Measurements from ENCODE around the gene SOS1.
"Not testable (repeated sequence)": the region's sequence is repeated elsewhere in the genome, so short reads cannot be mapped to it uniquely, and the experiment has no call there.

The SOS1 gene

GRCh38 chr2:38947241-38948239 lies 173.3 kb downstream of the SOS1 start:
- peak overlapping the region; percentile 68 for H3K27ac ChIP-seq (ENCODE audit: low read depth, low read length)
- H3K9ac ChIP-seq (ENCODE audit: low read depth, low read length) = no peak overlapping the region
- no peaks in the 10 kb centered on the region for H3K9me3 ChIP-seq (ENCODE audit: control insufficient read depth, insufficient read depth, low read length)
- no peaks in the 10 kb centered on the region for H3K27me3 ChIP-seq (ENCODE audit: control insufficient read depth, insufficient read depth, low read length)
- H3K4me3 ChIP-seq (ENCODE audit: low read depth, low read length) = no peak overlapping the region
- no peaks in the 10 kb centered on the region for H3K36me3 ChIP-seq (ENCODE audit: control insufficient read depth, insufficient read depth, low read length)
- peaks cover 13% of the 10 kb centered on the region for H3K4me1 ChIP-seq (ENCODE audit: control insufficient read depth, insufficient read depth, low read length)

- H3K4me3 ChIP-seq (ENCODE audit: low read depth, low read length) = no peak overlapping the region
- H3K9me3 ChIP-seq (ENCODE audit: control insufficient read depth, insufficient read depth, low read length) = no peaks in the 10 kb centered on the region
- no peaks in the 10 kb centered on the region for H3K27me3 ChIP-seq (ENCODE audit: control insufficient read depth, insufficient read depth, low read length)
- H3K27ac ChIP-seq (ENCODE audit: low read depth, low read length) = no peak overlapping the region
- no peaks in the 10 kb centered on the region for H3K36me3 ChIP-seq (ENCODE audit: control insufficient read depth, insufficient read depth, low read length)
- no peak overlapping the region for H3K9ac ChIP-seq (ENCODE audit: low read depth, low read length)
- peaks cover 13% of the 10 kb centered on the region for H3K4me1 ChIP-seq (ENCODE audit: control insufficient read depth, insufficient read depth, low read length)
These were observed 174.9 kb downstream of the SOS1 start for GRCh38 chr2:38945911-38946310.

- no peaks in the 10 kb centered on the region for H3K27me3 ChIP-seq (ENCODE audit: control insufficient read depth, insufficient read depth, low read length)
- no peaks in the 10 kb centered on the region for H3K9me3 ChIP-seq (ENCODE audit: control insufficient read depth, insufficient read depth, low read length)
- H3K36me3 ChIP-seq (ENCODE audit: control insufficient read depth, insufficient read depth, low read length) = no peaks in the 10 kb centered on the region
- H3K4me3 ChIP-seq (ENCODE audit: low read depth, low read length) = no peak overlapping the region
- H3K4me1 ChIP-seq (ENCODE audit: control insufficient read depth, insufficient read depth, low read length) = peaks cover 13% of the 10 kb centered on the region
- H3K9ac ChIP-seq (ENCODE audit: low read depth, low read length) = no peak overlapping the region
- no peak overlapping the region for H3K27ac ChIP-seq (ENCODE audit: low read depth, low read length)
These were observed 175.5 kb downstream of the SOS1 start for GRCh38 chr2:38945372-38945771.

- no peaks in the 10 kb centered on the region for H3K9me3 ChIP-seq (ENCODE audit: control insufficient read depth, insufficient read depth, low read length)
- H3K27ac ChIP-seq (ENCODE audit: low read depth, low read length) = peak overlapping the region; percentile 38
- no peak overlapping the region for H3K9ac ChIP-seq (ENCODE audit: low read depth, low read length)
- no peak overlapping the region for H3K4me3 ChIP-seq (ENCODE audit: low read depth, low read length)
- no peaks in the 10 kb centered on the region for H3K36me3 ChIP-seq (ENCODE audit: control insufficient read depth, insufficient read depth, low read length)
- no peaks in the 10 kb centered on the region for H3K27me3 ChIP-seq (ENCODE audit: control insufficient read depth, insufficient read depth, low read length)
- peaks cover 13% of the 10 kb centered on the region for H3K4me1 ChIP-seq (ENCODE audit: control insufficient read depth, insufficient read depth, low read length)
These were observed 177.1 kb downstream of the SOS1 start for GRCh38 chr2:38943784-38944183.

- Histone ChIP-seq H3K4me1 (ENCODE audit: control insufficient read depth, insufficient read depth, low read length) (peaks cover 13% of the 10 kb centered on the region), H3K4me3 (ENCODE audit: low read depth, low read length) (no peak overlapping the region), H3K36me3 (ENCODE audit: control insufficient read depth, insufficient read depth, low read length) (no peaks in the 10 kb centered on the region), H3K27me3 (ENCODE audit: control insufficient read depth, insufficient read depth, low read length) (no peaks in the 10 kb centered on the region), H3K27ac (ENCODE audit: low read depth, low read length) (no peak overlapping the region), H3K9ac (ENCODE audit: low read depth, low read length) (no peak overlapping the region), H3K9me3 (ENCODE audit: control insufficient read depth, insufficient read depth, low read length) (no peaks in the 10 kb centered on the region)
These were observed 180.1 kb downstream of the SOS1 start for GRCh38 chr2:38940746-38941145.

GRCh38 chr2:38937548-38937947 lies 183.3 kb downstream of the SOS1 start:
- Histone ChIP-seq H3K4me3 (ENCODE audit: low read depth, low read length) (no peak overlapping the region), H3K27me3 (ENCODE audit: control insufficient read depth, insufficient read depth, low read length) (no peaks in the 10 kb centered on the region), H3K4me1 (ENCODE audit: control insufficient read depth, insufficient read depth, low read length) (no peaks in the 10 kb centered on the region), H3K9me3 (ENCODE audit: control insufficient read depth, insufficient read depth, low read length) (no peaks in the 10 kb centered on the region), H3K9ac (ENCODE audit: low read depth, low read length) (no peak overlapping the region), H3K27ac (ENCODE audit: low read depth, low read length) (no peak overlapping the region), H3K36me3 (ENCODE audit: control insufficient read depth, insufficient read depth, low read length) (no peaks in the 10 kb centered on the region)

- not testable (repeated sequence) for H3K9me3 ChIP-seq (ENCODE audit: control insufficient read depth, insufficient read depth, low read length); H3K27me3 ChIP-seq (ENCODE audit: control insufficient read depth, insufficient read depth, low read length); H3K36me3 ChIP-seq (ENCODE audit: control insufficient read depth, insufficient read depth, low read length); H3K27ac ChIP-seq (ENCODE audit: low read depth, low read length); H3K4me1 ChIP-seq (ENCODE audit: control insufficient read depth, insufficient read depth, low read length); H3K9ac ChIP-seq (ENCODE audit: low read depth, low read length); H3K4me3 ChIP-seq (ENCODE audit: low read depth, low read length)
These were observed 184.3 kb downstream of the SOS1 start for GRCh38 chr2:38936516-38936915.

GRCh38 chr2:38935568-38936172 lies 185.2 kb downstream of the SOS1 start:
- Histone ChIP-seq H3K4me3 (ENCODE audit: low read depth, low read length) (no peak overlapping the region), H3K9ac (ENCODE audit: low read depth, low read length) (no peak overlapping the region), H3K36me3 (ENCODE audit: control insufficient read depth, insufficient read depth, low read length) (no peaks in the 10 kb centered on the region), H3K9me3 (ENCODE audit: control insufficient read depth, insufficient read depth, low read length) (no peaks in the 10 kb centered on the region), H3K27ac (ENCODE audit: low read depth, low read length) (no peak overlapping the region), H3K4me1 (ENCODE audit: control insufficient read depth, insufficient read depth, low read length) (no peaks in the 10 kb centered on the region), H3K27me3 (ENCODE audit: control insufficient read depth, insufficient read depth, low read length) (no peaks in the 10 kb centered on the region)

- Histone ChIP-seq H3K27ac (ENCODE audit: low read depth, low read length) (no peak overlapping the region), H3K4me1 (ENCODE audit: control insufficient read depth, insufficient read depth, low read length) (no peaks in the 10 kb centered on the region), H3K4me3 (ENCODE audit: low read depth, low read length) (no peak overlapping the region), H3K9me3 (ENCODE audit: control insufficient read depth, insufficient read depth, low read length) (no peaks in the 10 kb centered on the region), H3K27me3 (ENCODE audit: control insufficient read depth, insufficient read depth, low read length) (no peaks in the 10 kb centered on the region), H3K9ac (ENCODE audit: low read depth, low read length) (no peak overlapping the region), H3K36me3 (ENCODE audit: control insufficient read depth, insufficient read depth, low read length) (no peaks in the 10 kb centered on the region)
These were observed 186.1 kb downstream of the SOS1 start for GRCh38 chr2:38934742-38935141.

GRCh38 chr2:38933653-38934052 lies 187.2 kb downstream of the SOS1 start:
- no peaks in the 10 kb centered on the region for H3K27me3 ChIP-seq (ENCODE audit: control insufficient read depth, insufficient read depth, low read length)
- no peak overlapping the region for H3K9ac ChIP-seq (ENCODE audit: low read depth, low read length)
- H3K36me3 ChIP-seq (ENCODE audit: control insufficient read depth, insufficient read depth, low read length) = no peaks in the 10 kb centered on the region
- H3K4me1 ChIP-seq (ENCODE audit: control insufficient read depth, insufficient read depth, low read length) = no peaks in the 10 kb centered on the region
- H3K27ac ChIP-seq (ENCODE audit: low read depth, low read length) = no peak overlapping the region
- no peaks in the 10 kb centered on the region for H3K9me3 ChIP-seq (ENCODE audit: control insufficient read depth, insufficient read depth, low read length)
- H3K4me3 ChIP-seq (ENCODE audit: low read depth, low read length) = no peak overlapping the region

GRCh38 chr2:38932586-38932985 lies 188.3 kb downstream of the SOS1 start:
- H3K27me3 ChIP-seq (ENCODE audit: control insufficient read depth, insufficient read depth, low read length) = no peaks in the 10 kb centered on the region
- no peak overlapping the region for H3K4me3 ChIP-seq (ENCODE audit: low read depth, low read length)
- H3K9ac ChIP-seq (ENCODE audit: low read depth, low read length) = no peak overlapping the region
- no peaks in the 10 kb centered on the region for H3K36me3 ChIP-seq (ENCODE audit: control insufficient read depth, insufficient read depth, low read length)
- no peak overlapping the region for H3K27ac ChIP-seq (ENCODE audit: low read depth, low read length)
- H3K9me3 ChIP-seq (ENCODE audit: control insufficient read depth, insufficient read depth, low read length) = no peaks in the 10 kb centered on the region
- no peaks in the 10 kb centered on the region for H3K4me1 ChIP-seq (ENCODE audit: control insufficient read depth, insufficient read depth, low read length)
